Measurements from ENCODE around the gene EPHA5. TPM values are rescaled to one million over a fixed set of nuclear protein-coding genes. Genes with fewer than 3 reads are reported as not detected.

EPHA5 gene
- polyA plus RNA-seq, 1 experiment, result 2.8 TPM

DNA sequence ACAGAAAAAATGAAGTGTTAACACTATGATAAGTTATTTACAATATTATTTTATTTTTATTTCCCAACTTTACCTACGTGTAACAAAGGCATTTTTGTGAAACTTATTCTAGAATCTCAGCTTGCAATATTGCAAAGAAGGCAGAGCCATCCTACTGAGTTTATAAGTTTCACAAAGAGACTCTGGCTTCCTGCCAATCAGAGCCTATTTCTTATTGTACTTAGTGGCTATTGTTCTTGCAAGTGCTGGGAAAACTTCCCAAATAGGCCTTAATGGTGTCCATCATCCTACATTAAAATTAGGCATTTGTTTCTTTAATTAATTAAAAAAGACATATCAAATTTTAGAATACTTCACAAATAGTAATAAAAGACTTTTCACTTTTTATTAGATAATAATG is 233.2 kb downstream of the EPHA5 start:
- no peaks in the 10 kb centered on the region for H3K36me3 ChIP-seq (ENCODE audit: control insufficient read depth, insufficient read depth, low read length)
- TF ChIP-seq, protein P1, sequence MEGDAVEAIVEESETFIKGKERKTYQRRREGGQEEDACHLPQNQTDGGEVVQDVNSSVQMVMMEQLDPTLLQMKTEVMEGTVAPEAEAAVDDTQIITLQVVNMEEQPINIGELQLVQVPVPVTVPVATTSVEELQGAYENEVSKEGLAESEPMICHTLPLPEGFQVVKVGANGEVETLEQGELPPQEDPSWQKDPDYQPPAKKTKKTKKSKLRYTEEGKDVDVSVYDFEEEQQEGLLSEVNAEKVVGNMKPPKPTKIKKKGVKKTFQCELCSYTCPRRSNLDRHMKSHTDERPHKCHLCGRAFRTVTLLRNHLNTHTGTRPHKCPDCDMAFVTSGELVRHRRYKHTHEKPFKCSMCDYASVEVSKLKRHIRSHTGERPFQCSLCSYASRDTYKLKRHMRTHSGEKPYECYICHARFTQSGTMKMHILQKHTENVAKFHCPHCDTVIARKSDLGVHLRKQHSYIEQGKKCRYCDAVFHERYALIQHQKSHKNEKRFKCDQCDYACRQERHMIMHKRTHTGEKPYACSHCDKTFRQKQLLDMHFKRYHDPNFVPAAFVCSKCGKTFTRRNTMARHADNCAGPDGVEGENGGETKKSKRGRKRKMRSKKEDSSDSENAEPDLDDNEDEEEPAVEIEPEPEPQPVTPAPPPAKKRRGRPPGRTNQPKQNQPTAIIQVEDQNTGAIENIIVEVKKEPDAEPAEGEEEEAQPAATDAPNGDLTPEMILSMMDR (IDR thresholded peaks at IDR 0.05; ENCODE audit: insufficient read depth, low read depth, low read length), result no peak
- ChIA-PET POLR2A (no interaction called here), CTCF (no interaction called here)
- H3K4me3 ChIP-seq (ENCODE audit: low read depth, low read length), result no peak overlapping the region
- no peaks in the 10 kb centered on the region for H3K27me3 ChIP-seq (ENCODE audit: control insufficient read depth, insufficient read depth, low read length)
- DNase-seq (ENCODE audit: low read depth), result no peak

DNA sequence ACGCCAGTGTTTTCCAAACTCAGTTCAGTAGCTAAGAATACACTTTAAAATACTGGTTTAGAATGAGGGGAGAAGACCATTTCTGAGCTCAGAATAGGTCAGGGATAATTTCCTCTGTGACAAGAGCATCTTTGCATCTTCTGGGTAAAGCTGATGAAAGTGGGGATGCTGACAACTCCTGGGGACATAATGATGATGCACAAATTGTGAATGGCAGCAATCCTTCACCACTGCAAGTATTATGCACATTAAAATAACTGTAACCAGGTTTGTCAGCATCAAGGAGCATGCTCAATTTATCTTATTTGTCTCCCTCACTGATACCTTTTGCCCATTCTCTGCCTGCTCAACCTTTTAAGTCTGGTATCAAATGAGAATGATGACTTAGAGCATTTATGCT is 248.2 kb downstream of the EPHA5 start:
- Histone ChIP-seq H3K4me3 (ENCODE audit: low read depth, low read length) (no peak overlapping the region), H3K36me3 (ENCODE audit: control insufficient read depth, insufficient read depth, low read length) (no peaks in the 10 kb centered on the region), H3K27me3 (ENCODE audit: control insufficient read depth, insufficient read depth, low read length) (no peaks in the 10 kb centered on the region)
- CTCF ChIA-PET, result no interaction called here
- TF ChIP-seq, protein P1 (IDR thresholded peaks at IDR 0.05; ENCODE audit: insufficient read depth, low read depth, low read length), result no peak
- POLR2A ChIA-PET, result no interaction called here
- no peak for DNase-seq (ENCODE audit: low read depth)

DNA sequence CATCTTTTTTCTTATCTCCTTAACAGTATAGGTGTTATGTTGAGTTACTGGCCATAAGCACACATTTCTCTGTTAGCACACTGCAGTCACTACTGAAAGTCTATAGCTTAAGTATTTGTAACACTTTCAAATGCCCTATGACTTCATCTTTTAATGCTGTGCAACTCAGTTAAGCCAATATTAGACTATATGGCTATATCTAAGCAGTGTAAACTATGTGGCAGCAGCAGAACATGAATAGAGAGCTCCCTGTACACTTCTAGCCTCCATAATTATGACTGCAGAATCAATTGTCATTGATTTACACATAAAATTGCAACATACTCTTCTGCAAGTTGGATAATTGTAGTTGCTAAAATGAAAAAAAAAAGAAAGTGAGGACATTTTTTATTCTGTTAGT is 250.3 kb downstream of the EPHA5 start:
- POLR2A ChIA-PET, result no interaction called here
- TF ChIP-seq, protein P1 (IDR thresholded peaks at IDR 0.05; ENCODE audit: insufficient read depth, low read depth, low read length), result no peak
- Histone ChIP-seq H3K4me3 (ENCODE audit: low read depth, low read length) (no peak overlapping the region), H3K36me3 (ENCODE audit: control insufficient read depth, insufficient read depth, low read length) (no peaks in the 10 kb centered on the region), H3K27me3 (ENCODE audit: control insufficient read depth, insufficient read depth, low read length) (no peaks in the 10 kb centered on the region)
- CTCF ChIA-PET, result no interaction called here
- DNase-seq (ENCODE audit: low read depth), result no peak

DNA sequence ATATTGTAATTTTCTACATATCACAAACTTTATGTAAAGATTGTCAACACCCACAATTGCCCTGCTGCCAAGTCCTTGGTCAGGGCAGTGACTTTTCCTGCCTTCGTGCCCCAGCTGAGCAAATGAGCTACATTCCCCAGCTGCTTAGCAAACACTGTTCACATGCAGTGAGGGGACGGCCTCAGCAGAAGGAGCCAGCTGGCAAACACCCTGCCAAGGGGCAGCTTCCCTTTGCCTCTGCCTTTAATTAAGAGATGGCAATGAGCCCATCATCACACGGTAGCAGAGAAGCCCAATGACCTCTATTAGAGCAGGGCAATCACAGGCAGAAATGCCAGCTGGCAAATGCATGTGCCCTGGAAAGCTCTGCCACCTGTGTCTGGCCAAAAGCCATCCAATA is 253.4 kb downstream of the EPHA5 start:
- H3K4me3 ChIP-seq (ENCODE audit: low read depth, low read length), result no peak overlapping the region
- CTCF ChIA-PET, result no interaction called here
- H3K27me3 ChIP-seq (ENCODE audit: control insufficient read depth, insufficient read depth, low read length), result no peaks in the 10 kb centered on the region
- TF ChIP-seq, protein P1 (IDR thresholded peaks at IDR 0.05; ENCODE audit: insufficient read depth, low read depth, low read length), result no peak
- H3K36me3 ChIP-seq (ENCODE audit: control insufficient read depth, insufficient read depth, low read length), result no peaks in the 10 kb centered on the region
- POLR2A ChIA-PET, result no interaction called here
- DNase-seq (ENCODE audit: low read depth), result no peak

DNA sequence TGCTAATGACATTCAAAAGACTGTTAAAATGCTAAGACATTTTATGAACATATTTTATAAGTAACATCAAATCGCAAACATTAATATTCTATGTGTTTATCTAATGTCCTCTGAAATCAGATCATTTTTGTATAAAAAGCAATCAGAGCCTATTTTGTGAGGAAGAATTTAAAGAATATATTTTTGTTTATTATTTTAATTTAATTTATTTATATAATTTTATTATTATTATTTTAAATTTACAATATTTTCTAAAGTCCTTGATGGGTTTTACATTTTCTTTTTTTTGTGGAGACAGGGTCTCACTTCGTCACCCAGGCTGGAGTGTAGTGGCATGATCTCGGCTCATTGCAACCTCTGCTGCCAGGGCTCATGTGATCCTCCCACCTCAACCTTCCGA is 262.8 kb downstream of the EPHA5 start:
- POLR2A ChIA-PET, result no interaction called here
- CTCF ChIA-PET, result no interaction called here
- Histone ChIP-seq H3K36me3 (ENCODE audit: control insufficient read depth, insufficient read depth, low read length) (no peaks in the 10 kb centered on the region), H3K27me3 (ENCODE audit: control insufficient read depth, insufficient read depth, low read length) (no peaks in the 10 kb centered on the region), H3K4me3 (ENCODE audit: low read depth, low read length) (no peak overlapping the region)
- TF ChIP-seq, protein P1 (IDR thresholded peaks at IDR 0.05; ENCODE audit: insufficient read depth, low read depth, low read length), result no peak
- DNase-seq (ENCODE audit: low read depth), result no peak

Data from BJ (cell line).